Stimulated activated CD8-positive, alpha-beta memory T cell treated with anti-CD3 and anti-CD28 coated beads, Interleukin-7, amount 100 ng/mL, for 1 hour (primary cell): ENCODE results near the gene CLMN.

Experiments used
- DNase-seq, 2 donors: peaks; one replicate each; pipeline ENCODE4 v3.0.0-alpha.2; 2020; ENCODE audit warnings: low read depth in 2 of 2

CLMN gene

DNA sequence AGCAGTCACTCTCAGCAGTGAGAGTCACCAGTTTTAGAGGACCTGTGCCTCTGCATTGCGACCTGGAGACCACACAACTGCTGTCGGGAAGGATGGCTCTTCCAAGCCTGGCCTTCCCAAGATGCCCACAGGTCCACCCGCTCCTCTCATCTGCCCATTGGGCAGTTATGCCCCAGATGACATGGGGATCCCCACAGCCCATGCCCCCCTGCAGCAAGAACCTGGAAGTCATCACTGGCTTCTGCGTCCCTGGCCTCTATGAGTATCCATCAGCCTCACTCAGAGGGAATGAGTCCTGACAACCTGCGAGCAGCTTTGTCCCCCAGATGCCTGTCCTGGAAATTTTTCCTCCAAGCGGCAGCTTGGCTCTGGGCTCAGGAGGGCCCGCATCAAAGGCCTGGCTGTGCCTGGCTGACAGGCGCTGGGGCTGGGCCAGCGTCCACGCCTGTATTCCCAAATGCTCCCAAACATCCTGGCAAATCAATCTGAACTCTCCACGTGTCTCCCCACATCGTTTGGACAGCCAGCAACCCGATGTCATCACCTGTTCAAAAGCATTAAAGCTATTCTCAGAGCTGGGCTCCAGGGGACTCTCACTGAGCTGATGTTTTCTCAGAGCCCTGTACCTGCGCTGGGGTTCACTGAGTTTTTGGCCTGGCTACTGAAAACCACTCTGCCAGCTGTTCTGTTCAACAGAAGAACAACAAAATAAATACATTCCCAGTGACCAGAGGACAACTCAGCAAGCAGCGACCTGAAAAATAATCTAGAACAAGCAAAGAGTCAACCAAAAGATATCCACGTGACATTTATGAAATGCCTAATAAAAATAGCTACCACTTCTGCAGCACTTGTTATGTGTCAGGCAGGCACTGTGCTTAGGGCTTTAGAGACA is 57.8 kb downstream of the CLMN start:
- no peak for DNase-seq

DNA sequence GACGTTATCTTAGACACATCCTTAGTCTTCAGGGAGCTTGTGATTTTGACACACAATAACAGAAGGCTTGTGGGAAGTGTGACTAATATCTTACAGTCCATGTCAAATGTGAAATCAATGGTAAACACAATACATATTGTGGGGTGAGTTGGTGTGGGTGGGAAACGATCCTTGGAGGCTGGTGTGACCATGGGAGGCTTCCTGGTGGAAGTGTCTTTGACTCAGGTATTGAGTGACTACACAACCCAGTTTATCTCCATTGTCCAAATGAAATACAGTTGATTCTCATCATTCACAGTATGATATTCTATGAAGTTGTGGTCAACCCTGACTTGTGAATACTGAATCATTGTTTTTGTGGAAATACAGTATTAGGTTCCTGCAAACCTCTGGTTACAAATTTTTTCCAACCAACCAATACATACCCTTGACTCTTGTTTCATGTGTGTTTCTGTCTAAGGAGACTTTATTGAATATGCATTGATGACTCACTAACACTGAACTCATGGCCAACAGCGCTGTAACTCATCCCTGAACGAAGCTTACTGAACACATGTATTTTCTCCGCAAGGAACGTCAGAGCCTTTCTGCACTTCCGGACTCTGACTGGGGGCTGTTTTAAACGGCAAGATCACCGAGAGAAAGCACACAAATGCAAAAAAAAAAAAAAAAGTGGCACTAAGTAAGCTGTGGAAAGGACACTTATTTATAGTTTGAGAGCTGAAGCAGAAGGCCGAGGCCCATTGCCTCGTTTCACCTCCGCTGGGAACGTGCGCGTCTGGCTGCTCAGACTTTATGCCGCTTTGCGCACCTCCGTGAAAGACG is 59.0 kb downstream of the CLMN start:
- DNase-seq = no peak

DNA sequence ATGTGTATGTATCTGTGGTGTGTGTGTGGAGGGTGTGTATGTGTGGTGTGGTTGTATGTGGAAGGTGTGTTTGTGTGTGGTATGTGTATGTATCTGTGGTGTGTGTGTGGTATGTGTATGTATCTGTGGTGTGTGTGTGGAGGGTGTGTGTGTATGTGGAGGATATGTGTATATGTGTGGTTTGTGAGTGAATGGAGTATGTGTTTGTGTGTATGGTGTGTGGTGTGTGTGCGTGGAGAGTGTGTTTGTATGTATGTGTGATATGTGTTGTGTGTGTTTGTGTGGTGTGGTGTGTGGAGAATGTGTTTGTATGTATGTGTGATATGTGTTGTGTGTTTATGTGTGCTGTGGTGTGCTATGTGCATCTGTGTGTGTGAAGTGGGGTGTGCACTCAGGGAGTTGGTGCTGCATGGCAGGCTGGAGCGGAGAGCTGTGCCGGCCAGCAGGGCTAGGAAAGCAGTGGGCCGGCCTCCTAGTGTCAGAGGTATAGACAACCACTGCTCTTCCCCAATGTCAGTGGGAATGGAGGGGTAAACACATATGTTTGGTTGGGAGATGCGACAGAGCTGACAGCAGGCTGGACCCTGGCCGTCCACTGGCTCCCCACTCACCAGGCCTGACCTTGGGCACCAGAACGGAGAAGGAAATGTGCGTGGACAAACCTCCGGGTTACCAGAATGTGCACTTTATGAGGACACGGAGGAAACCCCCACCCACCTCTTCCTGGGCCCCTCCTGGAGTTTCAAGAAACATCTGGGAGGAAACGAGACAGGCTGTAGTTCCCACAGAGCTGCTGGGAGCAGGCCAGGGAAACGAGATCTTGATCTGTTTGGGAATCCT is 60.7 kb downstream of the CLMN start:
- no peak for DNase-seq

DNA sequence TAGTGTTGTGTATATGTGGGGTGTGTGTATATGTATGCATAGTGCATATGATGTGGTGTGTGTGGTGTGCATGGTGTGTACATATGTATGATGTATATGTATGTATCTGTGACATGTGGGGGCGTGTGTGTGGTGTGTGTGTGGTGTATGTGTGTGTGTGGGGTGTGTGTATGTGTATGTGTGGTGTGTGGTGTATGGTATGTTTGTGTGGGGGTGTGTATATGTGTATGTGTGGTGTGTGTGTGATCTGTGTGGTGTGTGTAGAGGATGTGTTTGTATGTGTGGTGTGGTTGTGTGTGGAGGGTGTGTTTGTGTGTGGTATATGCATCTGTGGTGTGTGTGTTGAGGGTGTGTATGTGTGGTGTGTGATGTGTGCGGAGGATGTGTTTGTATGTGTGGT is 61.6 kb downstream of the CLMN start:
- DNase-seq = no peak

DNA sequence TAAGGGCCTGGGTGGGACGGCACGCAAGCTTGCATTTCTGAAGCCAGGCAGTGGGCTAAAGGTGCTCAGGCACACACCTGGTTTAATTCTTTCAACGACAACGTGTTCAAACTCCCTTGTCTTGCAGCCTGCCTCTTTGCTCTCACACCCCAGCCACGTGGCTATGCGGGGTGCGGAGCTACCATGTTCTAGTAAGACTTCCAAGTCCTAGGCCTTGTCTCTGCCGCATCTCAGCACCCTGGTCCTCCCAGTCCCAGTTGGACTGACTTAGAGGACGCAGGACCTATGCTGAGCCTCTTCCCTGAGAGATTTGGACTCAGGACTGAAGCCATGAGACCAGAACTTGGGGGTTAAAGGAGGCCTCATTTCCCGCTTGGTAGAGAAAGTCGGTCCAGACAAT is 62.2 kb downstream of the CLMN start:
- no peak for DNase-seq

- no peak for DNase-seq
These were observed 63.0 kb downstream of the CLMN start for GRCh38 chr14:95256776-95257060.

DNA sequence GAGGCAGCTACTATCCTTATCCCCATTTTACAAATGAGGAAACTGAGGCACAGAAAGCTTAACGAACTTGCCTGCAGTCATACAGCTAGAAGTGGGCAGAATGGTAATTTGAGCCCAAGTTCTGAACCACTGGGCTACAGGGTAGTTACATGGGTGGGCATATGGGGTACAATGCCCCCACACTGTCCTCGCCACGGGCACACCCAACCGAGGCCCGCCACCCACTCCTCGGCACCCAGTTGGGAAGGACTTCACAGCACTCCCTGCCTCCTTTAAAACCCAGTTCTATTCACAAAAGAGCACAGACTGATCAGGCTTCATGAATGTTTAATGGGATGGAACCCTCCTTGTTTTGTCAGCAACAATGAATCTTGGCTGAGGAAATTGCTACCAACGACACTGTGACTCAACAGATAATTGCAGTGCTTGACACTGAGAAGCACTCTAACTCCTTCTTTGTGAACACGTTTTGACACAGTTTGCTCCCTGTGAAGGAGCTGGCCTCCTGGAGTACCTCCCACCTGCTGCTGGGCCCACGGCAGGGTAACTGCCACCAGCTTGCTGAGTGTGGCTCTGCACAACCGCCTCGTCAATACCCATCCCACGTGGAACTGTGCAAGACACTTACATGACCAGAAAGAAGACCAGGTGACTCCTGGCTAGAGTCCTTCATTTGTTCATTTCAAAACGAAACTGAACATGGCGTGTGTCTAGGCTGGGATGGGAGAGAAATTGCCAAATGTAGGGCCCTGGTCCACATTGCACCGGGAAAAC is 63.5 kb downstream of the CLMN start:
- DNase-seq = no peak

- no peak for DNase-seq
These were observed 64.2 kb downstream of the CLMN start for GRCh38 chr14:95255487-95255886.

- DNase-seq = no peak
These were observed 64.7 kb downstream of the CLMN start for GRCh38 chr14:95255013-95255412.

GRCh38 chr14:95254288-95254687 is 65.4 kb downstream of the CLMN start:
- DNase-seq = no peak

- DNase-seq = no peak
These were observed 66.6 kb downstream of the CLMN start for GRCh38 chr14:95253039-95253630.

- no peak for DNase-seq
These were observed 67.5 kb downstream of the CLMN start for GRCh38 chr14:95252219-95252618.

DNA sequence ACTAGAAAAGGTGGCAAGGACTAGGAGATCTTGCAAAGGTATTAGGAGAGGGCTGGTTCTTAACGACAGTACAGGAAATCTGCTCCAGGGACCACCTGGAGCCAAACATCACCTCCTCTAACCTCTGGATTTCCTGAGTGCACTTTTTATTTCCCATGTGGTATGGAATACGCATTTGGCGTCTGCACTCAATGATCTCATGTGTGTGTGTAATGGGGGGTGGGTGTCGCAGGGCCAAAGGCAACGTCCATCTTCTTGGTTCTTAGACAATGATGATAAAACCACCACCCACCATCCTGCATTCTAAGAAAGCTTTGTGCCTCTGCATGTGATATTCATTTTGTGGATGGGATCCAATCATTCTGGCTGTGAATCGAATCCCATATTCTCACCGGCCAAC is 68.8 kb downstream of the CLMN start:
- DNase-seq = no peak

- DNase-seq = no peak
These were observed 69.5 kb downstream of the CLMN start for GRCh38 chr14:95250140-95250769.

- DNase-seq = no peak
These were observed 71.3 kb downstream of the CLMN start for GRCh38 chr14:95248432-95248831.

- no peak for DNase-seq
These were observed 72.8 kb downstream of the CLMN start for GRCh38 chr14:95246870-95247269.

GRCh38 chr14:95245334-95245733 is 74.4 kb downstream of the CLMN start:
- DNase-seq = no peak

GRCh38 chr14:95244587-95244986 is 75.1 kb downstream of the CLMN start:
- DNase-seq = no peak

DNA sequence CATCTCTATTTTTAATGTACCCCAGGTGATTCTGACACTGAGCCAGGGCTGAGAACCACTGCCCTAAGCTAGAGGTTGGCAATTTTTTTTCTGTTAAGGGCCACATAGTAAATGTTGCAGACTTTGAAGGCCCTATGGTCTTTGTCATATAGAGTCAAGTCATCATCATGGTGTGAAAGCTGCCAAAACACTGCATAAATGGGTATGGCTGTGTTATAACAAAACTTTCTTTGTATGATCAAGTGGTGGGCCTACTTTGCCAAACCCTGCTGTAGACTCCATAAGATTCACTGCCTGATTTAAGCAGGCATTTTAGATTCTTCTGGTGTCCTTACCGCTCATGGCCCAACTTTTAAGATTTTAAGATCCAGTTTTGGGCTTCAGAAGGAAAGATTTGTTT is 76.8 kb downstream of the CLMN start:
- DNase-seq = no peak
